Hematopoietic multipotent progenitor cell (in vitro differentiated cells): ENCODE results near the gene RIMS3. TPM values are rescaled to one million over a fixed set of nuclear protein-coding genes. Genes with fewer than 3 reads are reported as not detected.

ENCODE experiments used
- DNase-seq, 3 donors: peaks; one replicate each; pipeline ENCODE4 v3.0.0-alpha.2; 2011 to 2015; ENCODE audit warnings: low read depth in 2 of 3, low spot score in 2 of 3
- total RNA-seq: library from RNA; depleted of rRNA; stranded (reverse); fragments of >200 nt; gene quantifications from one replicate; pipeline ENCODE4 v1.2.3, GENCODE V29; 2012

Gene RIMS3
- total RNA-seq, 1 donor, result 1.9 TPM

DNA sequence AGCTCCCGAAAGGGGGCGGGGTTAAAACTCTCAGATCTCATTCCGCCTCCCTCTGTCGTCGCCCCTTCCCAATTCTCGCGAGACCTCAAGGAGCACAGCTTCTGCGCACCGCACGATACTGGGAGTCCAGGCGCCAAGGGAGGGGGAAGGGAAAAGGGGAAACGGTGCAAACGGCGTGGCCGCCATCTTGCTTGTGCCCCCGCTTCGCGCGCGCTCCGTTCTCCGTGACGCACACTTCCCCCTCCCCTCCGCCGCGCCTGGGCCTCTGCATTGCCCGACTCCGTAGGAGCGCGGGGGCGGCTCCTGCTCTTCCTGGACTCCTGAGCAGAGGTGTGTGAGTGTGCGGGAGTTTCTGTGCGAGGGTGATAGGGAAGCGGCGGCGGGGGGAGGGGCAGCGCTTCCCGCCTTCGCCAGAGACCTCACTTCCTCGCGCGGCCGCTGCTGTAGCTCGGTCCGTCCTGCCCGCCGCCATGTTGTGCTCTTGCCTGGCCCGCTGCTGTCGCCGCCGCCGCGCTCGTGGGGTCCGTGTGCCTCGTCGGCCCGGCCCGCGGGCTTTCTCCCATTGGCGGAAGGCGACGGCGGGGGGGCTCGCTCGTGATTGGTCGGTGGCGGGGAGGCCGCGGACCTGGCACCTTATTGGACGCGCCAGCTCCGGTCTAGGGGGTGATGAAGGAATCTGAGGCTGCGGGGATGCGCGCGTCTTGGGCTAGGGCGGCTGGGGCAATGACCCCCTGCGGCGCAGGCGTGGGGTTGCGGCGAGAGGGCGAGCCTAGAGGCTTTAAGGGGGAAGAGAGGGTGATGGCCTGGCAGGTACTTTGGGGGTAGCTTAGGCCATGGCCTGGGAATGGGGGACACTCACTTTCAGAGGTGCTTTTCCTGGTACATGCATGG is 26.3 kb upstream of the RIMS3 start, which contains the start of gene NFYC:
TSS of gene NFYC (plus strand) at position 167 of the 891 bp plus-strand sequence. CDS start 47,140 bp downstream, outside the sequence.
- peak; percentile 87 to 100 (median 99) for DNase-seq

DNA sequence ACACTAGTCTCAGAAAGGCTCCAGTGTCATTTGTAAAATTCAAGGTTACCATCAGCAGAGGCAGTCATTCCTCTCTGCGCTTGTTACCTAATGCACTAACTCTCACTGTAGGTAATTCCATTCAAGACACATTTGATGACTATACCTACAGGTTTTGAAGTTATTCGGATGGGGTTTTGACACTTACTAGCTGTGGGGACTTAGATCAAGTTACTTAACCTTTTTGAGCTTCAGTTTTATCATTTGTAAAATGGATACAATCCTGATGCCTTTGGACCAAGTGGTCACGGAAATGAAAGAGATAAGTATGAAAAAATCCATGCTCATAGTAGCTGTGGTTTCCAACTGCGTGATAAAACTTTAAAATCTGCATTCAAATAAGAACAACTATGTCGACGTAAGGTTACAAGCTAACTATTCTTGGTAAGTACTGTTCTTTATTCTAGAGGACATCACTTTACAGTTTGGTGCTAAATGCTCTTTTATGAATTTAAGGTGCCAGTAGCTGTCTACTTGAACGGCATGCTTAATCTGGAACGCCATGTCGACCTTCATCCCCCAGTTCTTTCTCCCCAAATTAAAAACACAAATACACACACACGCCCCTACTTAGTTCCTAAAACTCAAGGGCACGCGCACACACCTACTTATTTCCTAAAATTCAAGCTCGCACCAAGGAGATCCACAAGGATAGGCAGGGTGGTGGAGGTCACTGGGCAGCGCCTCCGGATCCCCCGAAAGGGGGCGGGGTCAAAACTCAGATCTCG is 25.5 kb upstream of the RIMS3 start:
- no peak for DNase-seq

DNA sequence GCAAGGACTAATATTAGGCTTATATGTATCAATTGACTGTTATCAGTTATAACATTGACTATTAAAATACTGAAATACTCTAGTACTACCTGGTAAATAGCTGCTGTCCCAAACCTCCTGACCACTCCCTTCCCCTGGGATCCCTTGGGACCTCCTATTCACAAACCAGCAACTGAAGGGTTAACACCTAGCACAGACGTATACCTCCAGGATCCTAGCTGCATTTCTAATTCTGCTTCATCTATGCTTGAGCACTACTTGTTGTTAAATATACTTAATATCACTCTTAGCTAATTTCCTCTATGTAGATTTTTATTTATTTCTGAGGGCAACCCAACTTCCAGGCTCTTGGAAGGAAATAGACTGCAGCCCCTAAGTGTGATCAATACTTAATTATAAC is 24.3 kb upstream of the RIMS3 start:
- DNase-seq, result no peak

GRCh38 chr1:40687661-40688060 is 22.2 kb upstream of the RIMS3 start:
- DNase-seq, result no peak

GRCh38 chr1:40687059-40687458 is 21.6 kb upstream of the RIMS3 start:
- no peak for DNase-seq

- DNase-seq, result no peak
Measured at GRCh38 chr1:40684669-40685068, 19.2 kb upstream of the RIMS3 start.

DNA sequence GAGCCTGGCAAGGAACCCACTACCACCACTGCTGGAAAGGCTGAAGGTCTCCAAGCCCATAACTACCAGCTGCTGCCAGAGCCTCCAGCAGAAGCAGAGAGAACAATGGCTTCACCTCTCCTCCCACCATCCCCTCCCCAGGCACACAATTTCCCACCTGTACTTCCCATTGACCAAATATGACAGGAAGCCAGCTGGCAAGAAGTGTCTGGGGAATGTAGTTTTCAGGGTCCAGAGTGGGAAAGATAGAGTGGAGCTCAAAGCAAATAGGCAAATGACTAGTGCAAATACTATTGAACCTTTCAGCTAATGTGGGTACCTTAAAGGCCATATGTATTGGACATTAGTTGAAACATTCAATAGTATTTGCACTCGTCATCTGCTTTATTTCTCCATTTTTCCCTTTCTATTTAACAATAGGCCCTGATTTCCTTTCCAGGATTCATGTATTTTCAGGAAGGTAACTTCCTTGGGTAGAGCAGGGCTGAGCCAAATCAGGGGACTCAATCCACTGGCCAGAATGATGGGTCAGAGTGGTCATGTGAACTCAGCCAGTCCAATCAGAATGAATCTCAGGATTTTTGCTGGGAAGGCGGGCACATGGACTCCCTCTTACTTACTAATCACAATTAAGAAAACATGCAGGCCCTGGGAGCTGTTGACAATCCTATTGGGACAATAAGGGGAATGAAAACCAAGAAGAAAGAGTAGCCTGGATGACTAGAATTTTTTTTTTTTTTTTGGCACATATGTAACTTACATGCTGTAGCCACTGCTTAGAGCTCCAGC is 13.9 kb upstream of the RIMS3 start:
- DNase-seq, result no peak

- DNase-seq, result no peak
Measured at GRCh38 chr1:40676501-40676900, 11.0 kb upstream of the RIMS3 start.

DNA sequence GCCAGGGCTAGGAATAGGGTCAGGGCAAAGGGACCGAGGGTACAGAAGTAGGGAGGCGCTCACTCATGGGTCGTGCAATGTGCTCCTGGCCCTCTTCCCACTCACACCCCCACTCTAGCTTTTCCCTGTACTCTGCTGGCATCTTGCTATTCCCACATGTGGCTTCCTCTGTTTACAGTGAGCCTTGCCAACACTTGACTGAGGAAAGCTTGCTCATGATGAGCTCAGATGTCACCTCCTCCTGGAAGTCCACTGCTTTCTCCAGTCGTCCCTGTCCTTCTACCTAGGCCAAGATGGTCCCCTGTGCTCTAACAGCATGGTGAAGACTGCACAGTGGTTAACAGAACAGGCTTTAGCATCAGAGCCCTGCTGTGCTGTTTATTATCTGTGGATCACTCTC is 8.0 kb upstream of the RIMS3 start:
- DNase-seq, result no peak

DNA sequence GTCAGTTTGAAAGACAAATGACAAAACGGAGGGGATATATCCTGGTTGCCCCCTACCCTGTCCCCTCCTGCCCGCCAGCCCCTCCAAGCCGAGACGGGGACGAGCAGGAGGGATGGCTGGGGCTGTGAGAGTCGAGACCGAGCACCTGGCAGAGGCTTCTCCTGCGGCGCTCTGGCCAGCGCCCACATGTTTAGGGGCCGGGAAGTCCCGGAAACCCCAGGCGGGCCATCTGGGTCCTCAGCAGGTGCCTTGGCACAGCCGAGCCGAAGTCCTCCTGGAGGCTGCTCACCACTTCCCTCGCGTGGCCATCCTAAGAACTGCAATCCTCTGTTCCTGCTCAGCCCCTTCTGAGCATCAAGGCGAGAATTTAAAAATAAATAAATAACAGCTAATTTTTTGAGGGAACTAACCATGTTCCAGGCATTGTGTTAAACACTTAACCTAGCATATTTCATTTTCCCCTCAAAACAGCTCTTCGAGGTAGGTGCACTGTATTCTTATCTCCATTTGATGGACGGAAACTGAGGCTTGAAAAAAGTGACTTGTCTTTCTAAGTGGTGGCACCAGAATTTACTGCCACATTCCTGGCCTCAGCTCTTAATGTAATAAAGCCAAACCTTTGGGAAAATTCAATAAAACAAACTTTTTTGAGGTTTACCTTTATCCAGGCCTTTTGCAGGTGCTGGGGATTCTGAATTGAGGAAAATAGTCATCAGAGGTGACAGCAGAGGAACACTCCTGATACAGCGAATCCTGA is 3.5 kb upstream of the RIMS3 start:
- peak; percentile 68 to 92 (median 85) for DNase-seq

- DNase-seq, result no peak
Measured at GRCh38 chr1:40664791-40665190, 691 bp downstream of the RIMS3 start.

DNA sequence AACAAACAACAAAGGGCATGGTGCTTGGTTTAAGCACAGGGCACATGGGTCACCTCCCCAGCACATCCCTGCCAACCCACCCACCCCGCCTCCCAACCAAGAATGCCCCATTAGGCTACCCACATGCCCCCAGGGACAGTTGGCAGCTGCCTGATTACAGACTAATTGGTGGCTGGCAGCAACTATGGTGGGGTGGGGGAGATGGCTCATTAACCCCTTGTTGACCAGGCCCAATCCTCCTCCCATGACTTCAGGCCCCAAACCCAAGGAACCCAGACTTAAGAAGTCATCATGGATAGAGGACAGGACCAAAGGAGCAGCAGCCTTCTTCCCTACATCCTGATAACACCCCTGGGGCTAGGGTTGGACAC is 1.3 kb downstream of the RIMS3 start:
- no peak for DNase-seq

GRCh38 chr1:40663324-40664166 is 1.9 kb downstream of the RIMS3 start:
- DNase-seq, result no peak

DNA sequence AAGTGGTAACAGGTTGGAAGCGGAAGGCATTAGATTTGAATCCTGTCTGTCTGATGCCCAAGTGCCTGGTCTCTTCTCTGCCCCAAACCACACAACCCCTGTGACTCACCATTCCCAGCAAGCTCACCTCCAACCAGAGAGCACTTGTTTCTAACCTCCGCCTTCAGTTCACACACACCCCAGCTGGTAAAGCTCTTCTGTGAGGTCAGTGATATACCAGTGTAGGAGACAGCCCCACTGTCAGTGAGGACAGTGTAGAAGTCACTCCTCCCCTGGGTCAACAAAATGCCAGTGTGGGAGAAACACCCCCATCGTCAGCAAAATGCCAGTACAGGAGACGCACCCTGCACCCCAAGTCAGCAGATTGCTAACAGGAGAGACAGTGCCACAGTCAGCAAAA is 2.6 kb downstream of the RIMS3 start:
- DNase-seq, result no peak

GRCh38 chr1:40662151-40662550 is 3.3 kb downstream of the RIMS3 start:
- no peak for DNase-seq

- no peak for DNase-seq
Measured at GRCh38 chr1:40661678-40662077, 3.8 kb downstream of the RIMS3 start.

GRCh38 chr1:40659649-40659947 is 5.9 kb downstream of the RIMS3 start:
- no peak for DNase-seq

- no peak for DNase-seq
Measured at GRCh38 chr1:40658751-40659648, 6.5 kb downstream of the RIMS3 start.

DNA sequence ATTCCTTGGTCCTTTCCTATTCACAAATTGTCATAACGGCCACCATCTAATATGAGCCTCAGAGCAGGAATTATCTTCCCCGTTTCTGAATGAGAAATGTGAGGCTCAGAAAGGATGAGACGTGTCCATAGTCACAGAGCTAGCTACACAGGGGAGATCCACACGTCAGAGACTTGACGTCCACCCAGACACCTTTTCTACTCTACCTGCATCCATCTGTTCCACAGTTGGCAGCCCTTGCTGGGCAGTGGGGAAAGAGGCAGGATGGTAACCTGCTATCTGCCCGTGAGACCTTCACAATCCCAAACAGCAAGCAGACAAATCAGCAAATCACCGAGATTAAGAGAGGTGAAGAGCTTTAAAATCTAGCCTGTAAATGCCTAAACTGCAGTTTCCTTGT is 8.4 kb downstream of the RIMS3 start:
- no peak for DNase-seq
